Nephron progenitor cell (in vitro differentiated cells): Measurements from ENCODE around the gene SDK2.
A peak's percentile ranks its signal among the peaks of the same experiment; 100 is the strongest.

Source experiments
- DNase-seq: peaks from one replicate; pipeline ENCODE4 v3.0.0; 2021
- H3K27ac Mint-ChIP-seq: 2 replicates; pipeline ENCODE4 v1.8.0; 2021; ENCODE audit warnings: mild to moderate bottlenecking, moderate library complexity, mixed read lengths
- H3K27me3 Mint-ChIP-seq: 2 replicates; pipeline ENCODE4 v1.8.0; 2021; ENCODE audit warnings: mild to moderate bottlenecking, low read depth, mixed read lengths; ENCODE audit not compliant: poor library complexity
- H3K36me3 Mint-ChIP-seq: 2 replicates; pipeline ENCODE4 v1.8.0; 2021; ENCODE audit warnings: low read depth, mixed read lengths
- H3K4me1 Mint-ChIP-seq: 2 replicates; pipeline ENCODE4 v1.8.0; 2021; ENCODE audit warnings: mixed read lengths
- H3K4me3 Mint-ChIP-seq: 2 replicates; pipeline ENCODE4 v1.8.0; 2021; ENCODE audit warnings: mild to moderate bottlenecking, moderate library complexity, mixed read lengths
- H3K9me3 Mint-ChIP-seq: 2 replicates; pipeline ENCODE4 v1.8.0; 2021; ENCODE audit warnings: mild to moderate bottlenecking, moderate library complexity, mixed read lengths
- TF ChIP-seq, protein P1 (sequence below): fragments of 200-600 bp; sonication (generic); IDR thresholded peaks from 2 replicates; pipeline ENCODE4 v1.5.0; 2021; ENCODE audit warnings: antibody characterized with exemption

Gene SDK2

DNA sequence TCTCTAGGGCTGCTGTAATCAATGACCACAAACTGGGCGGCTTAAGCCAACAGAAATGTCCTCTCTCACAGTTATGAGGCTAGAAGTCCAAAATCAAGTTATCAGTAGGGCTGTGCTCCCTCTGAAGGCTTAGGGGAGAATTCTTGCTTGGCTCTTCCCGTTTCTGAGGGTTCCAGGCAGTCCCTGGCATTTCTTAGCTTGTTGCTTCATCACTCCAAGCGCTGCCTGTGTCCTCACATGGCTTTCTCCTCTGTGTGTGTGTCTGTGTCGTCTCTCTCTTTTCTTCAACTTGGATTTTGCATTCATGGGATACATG lies 318.8 kb downstream of the SDK2 start:
- Mint-ChIP-seq H3K4me3 (peak overlapping the region; percentile 14), H3K9me3 (no peaks in the 10 kb centered on the region), H3K27me3 (peaks cover 8% of the 10 kb centered on the region), H3K4me1 (peaks cover 58% of the 10 kb centered on the region), H3K27ac (peak overlapping the region; percentile 62), H3K36me3 (no peaks in the 10 kb centered on the region)
- no peak for DNase-seq
- TF ChIP-seq, protein P1, sequence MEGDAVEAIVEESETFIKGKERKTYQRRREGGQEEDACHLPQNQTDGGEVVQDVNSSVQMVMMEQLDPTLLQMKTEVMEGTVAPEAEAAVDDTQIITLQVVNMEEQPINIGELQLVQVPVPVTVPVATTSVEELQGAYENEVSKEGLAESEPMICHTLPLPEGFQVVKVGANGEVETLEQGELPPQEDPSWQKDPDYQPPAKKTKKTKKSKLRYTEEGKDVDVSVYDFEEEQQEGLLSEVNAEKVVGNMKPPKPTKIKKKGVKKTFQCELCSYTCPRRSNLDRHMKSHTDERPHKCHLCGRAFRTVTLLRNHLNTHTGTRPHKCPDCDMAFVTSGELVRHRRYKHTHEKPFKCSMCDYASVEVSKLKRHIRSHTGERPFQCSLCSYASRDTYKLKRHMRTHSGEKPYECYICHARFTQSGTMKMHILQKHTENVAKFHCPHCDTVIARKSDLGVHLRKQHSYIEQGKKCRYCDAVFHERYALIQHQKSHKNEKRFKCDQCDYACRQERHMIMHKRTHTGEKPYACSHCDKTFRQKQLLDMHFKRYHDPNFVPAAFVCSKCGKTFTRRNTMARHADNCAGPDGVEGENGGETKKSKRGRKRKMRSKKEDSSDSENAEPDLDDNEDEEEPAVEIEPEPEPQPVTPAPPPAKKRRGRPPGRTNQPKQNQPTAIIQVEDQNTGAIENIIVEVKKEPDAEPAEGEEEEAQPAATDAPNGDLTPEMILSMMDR, result no peak

DNA sequence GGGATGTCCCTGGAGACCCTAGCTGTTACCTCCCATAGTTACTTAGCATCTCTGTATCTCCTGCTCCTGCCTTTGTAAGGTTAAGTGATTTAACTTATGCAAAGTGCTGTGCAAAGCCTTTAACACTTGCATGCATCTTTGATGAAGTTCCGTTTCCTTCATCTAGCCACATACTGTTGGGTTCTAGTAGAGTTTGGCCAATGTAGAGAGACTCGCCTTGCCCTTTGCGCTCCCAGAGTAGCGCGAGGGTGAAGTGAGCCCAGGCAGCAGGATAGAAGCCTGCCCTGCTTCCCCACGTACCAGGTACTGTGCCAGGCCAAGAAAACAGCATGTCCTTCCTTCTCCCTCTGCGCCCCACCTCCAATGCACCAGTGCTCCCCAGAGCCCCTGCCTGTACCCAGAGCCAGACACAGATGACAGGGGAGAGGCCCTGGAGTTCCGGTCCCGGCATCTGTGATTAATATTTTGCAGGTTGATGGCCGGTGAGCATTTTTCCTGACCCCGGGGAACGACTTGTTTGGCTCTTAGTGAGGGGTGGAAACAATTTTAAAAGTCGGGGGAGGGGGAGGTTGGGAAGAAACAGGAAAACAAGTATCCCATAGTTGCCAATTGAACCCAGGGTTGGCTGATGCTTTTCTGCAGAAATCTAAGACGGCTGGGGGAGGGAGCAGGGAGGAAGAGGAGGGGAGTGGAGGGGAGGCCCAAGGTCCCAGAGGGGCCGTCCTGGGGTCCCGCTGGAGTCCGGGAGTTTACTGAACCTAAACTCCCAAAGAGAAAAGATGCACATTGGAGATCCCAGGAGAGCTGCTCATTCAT lies 319.3 kb downstream of the SDK2 start:
- H3K9me3 Mint-ChIP-seq, result no peaks in the 10 kb centered on the region
- TF ChIP-seq, protein P1, result no peak
- peaks cover 63% of the 10 kb centered on the region for H3K4me1 Mint-ChIP-seq
- no peak overlapping the region for H3K4me3 Mint-ChIP-seq
- DNase-seq, result no peak
- peaks cover 8% of the 10 kb centered on the region for H3K27me3 Mint-ChIP-seq
- H3K27ac Mint-ChIP-seq, result peak overlapping the region; percentile 64
- no peaks in the 10 kb centered on the region for H3K36me3 Mint-ChIP-seq

DNA sequence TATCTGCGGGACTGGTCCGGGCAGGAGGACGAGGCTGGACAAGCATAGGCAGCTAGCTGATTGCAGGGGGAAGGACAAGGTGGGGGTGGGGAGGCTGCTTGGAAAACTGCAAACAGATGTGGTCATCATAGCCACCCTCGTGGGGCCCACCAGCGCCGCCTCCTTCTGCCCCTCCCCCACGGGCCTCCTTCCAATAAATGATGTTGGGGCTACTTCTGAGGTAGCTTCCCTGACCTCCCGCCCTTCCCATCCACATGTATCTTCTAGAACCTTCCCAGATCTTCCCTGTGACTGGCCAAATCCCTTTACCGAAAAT lies 320.1 kb downstream of the SDK2 start:
- H3K4me1 Mint-ChIP-seq, result peaks cover 70% of the 10 kb centered on the region
- DNase-seq, result no peak
- H3K27me3 Mint-ChIP-seq, result peaks cover 7% of the 10 kb centered on the region
- no peaks in the 10 kb centered on the region for H3K9me3 Mint-ChIP-seq
- peak overlapping the region; percentile 46 for H3K4me3 Mint-ChIP-seq
- TF ChIP-seq, protein P1, result no peak
- H3K36me3 Mint-ChIP-seq, result no peaks in the 10 kb centered on the region
- H3K27ac Mint-ChIP-seq, result peak overlapping the region; percentile 85

DNA sequence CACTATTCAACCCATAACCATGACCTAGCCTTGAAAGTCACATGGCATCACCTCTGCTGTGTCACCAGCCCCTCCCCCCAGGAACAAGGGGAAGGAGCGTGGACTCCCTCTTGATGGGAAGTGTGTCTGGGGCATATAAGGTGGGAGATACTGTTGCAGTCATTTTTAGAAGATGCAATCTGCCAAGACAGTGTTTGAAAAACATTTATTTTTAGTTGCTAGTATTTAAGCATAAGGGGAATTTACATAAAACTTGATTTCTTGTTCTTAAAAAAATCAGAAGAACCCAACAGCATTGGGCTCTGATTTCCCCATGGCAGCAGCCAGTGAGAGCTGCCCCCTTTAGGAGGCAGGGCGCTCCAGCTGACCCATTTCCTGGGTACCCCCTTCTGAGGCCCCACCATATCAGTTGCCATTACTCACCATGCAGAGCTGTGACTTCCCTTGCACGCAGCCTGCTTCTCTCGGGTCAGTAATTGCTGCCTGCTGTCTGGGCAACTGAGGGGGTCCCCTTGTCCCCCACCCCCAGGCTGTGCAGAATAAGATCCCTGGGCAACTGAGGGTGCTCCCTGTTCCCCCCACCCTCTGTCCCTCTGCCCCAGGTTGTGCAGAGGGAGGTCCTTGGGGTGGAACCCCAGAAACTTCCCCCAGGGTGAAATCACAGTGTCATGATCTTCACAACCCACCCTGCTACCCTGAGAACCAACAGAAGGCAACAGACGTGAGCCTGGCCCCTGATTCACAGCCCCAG lies 320.7 kb downstream of the SDK2 start:
- Mint-ChIP-seq H3K4me3 (peak overlapping the region; percentile 45), H3K4me1 (peaks cover 69% of the 10 kb centered on the region), H3K9me3 (no peaks in the 10 kb centered on the region), H3K36me3 (no peaks in the 10 kb centered on the region), H3K27me3 (peaks cover 3% of the 10 kb centered on the region), H3K27ac (no peak overlapping the region)
- DNase-seq, result no peak
- TF ChIP-seq, protein P1, result no peak

DNA sequence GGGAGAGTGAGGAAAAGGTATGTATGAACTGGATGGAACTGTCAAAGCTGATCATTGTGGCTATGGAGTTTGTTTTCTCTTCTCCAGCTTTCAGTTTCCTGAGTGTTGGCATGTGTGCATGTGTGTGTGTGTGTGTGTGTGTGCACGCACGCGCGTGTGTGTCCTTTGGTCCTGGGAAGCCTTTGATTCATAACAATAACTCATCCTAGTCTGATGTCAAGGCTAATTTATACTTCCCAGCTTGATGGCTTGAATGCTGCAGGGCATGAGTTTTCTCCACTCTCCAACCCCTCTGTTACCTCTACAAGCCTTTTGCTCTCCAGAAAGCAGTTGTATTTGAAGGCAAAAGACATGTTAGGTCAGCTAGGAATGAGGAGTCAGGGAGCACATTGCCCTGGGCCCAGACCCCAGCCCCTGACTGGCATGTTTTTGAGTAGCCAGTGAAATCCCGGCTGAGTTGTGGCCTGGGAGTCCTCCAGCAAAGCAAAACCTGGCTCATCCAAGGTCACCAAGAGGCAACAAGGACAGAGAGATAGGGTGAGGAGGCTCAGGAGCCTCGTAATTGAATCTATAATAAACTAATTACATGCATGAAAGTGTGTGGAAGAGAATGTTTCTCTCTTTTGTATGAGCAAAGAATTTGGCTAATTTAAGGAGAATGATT lies 323.5 kb downstream of the SDK2 start:
- TF ChIP-seq, protein P1, result no peak
- Mint-ChIP-seq H3K36me3 (no peaks in the 10 kb centered on the region), H3K9me3 (no peaks in the 10 kb centered on the region), H3K27me3 (peaks cover 6% of the 10 kb centered on the region), H3K4me1 (peaks cover 80% of the 10 kb centered on the region), H3K27ac (no peak overlapping the region), H3K4me3 (no peak overlapping the region)
- no peak for DNase-seq
